GM23338 (cell line): ENCODE data around the gene CLCF1. TPM values are rescaled to one million over a fixed set of nuclear protein-coding genes. Genes with fewer than 3 reads are reported as not detected.

ENCODE experiments used
- ATAC-seq: fragments of 200-7000 bp; cut with Tn5 transposase; 3 replicates; pipeline ENCODE4 v1.9.1; 2020
- DNase-seq: peaks from one replicate; pipeline ENCODE4 v3.0.0-alpha.2; 2015; ENCODE audit warnings: low spot score
- H2AFZ ChIP-seq: fragments of 200-600 bp; sonication (generic); 2 replicates; pipeline ENCODE4 v1.8.0; 2016; ENCODE audit warnings: antibody characterized with exemption, mild to moderate bottlenecking, moderate library complexity
- H3F3A ChIP-seq: fragments of 200-600 bp; sonication (generic); replicated peaks from 2 replicates; pipeline ENCODE4 v1.8.0; 2017; ENCODE audit warnings: antibody characterized with exemption, mixed run types, low read depth
- H3K27ac ChIP-seq: fragments of 200-600 bp; sonication (generic); 2 replicates; pipeline ENCODE4 v1.6.1; 2016; ENCODE audit warnings: low read depth
- H3K27me3 ChIP-seq: fragments of 200-600 bp; sonication (generic); 2 replicates; pipeline ENCODE4 v1.8.0; 2016; ENCODE audit warnings: mild to moderate bottlenecking, mixed run types, moderate library complexity; ENCODE audit not compliant: insufficient read depth
- H3K36me3 ChIP-seq: fragments of 200-600 bp; sonication (generic); 2 replicates; pipeline ENCODE4 v1.8.0; 2016; ENCODE audit warnings: mild to moderate bottlenecking; ENCODE audit not compliant: insufficient read depth
- H3K4me1 ChIP-seq: fragments of 200-600 bp; sonication (generic); 2 replicates; pipeline ENCODE4 v1.8.0; 2016; ENCODE audit warnings: mild to moderate bottlenecking, moderate library complexity; ENCODE audit not compliant: insufficient read depth
- H3K4me2 ChIP-seq: fragments of 200-600 bp; sonication (generic); 2 replicates; pipeline ENCODE4 v1.7.1; 2017; ENCODE audit warnings: mixed run types
- H3K4me3 ChIP-seq: fragments of 200-600 bp; sonication (generic); 2 replicates; pipeline ENCODE4 v1.6.1; 2016; ENCODE audit warnings: mixed run types
- H3K79me2 ChIP-seq: fragments of 200-600 bp; sonication (generic); replicated peaks from 2 replicates; pipeline ENCODE4 v1.8.0; 2017; ENCODE audit warnings: mild to moderate bottlenecking; ENCODE audit not compliant: insufficient read depth
- H3K9me2 ChIP-seq: fragments of 200-600 bp; sonication (generic); 2 replicates; pipeline ENCODE4 v1.8.0; 2017; ENCODE audit not compliant: insufficient read depth
- H4K20me1 ChIP-seq: fragments of 200-600 bp; sonication (generic); replicated peaks from 2 replicates; pipeline ENCODE4 v1.8.0; 2017; ENCODE audit warnings: mild to moderate bottlenecking; ENCODE audit not compliant: insufficient read depth
- H3K27ac Mint-ChIP-seq: 2 replicates; pipeline ENCODE4 v1.8.0; 2020; ENCODE audit warnings: inconsistent platforms, mild to moderate bottlenecking, moderate library complexity, mixed read lengths
- H3K27me3 Mint-ChIP-seq: 3 replicates; pipeline ENCODE4 v1.8.0; 2022; ENCODE audit warnings: low read depth, mild to moderate bottlenecking, moderate library complexity, mixed read lengths, inconsistent platforms; ENCODE audit not compliant: insufficient read depth, poor library complexity
- H3K36me3 Mint-ChIP-seq: 3 replicates; pipeline ENCODE4 v1.8.0; 2021; ENCODE audit warnings: low read depth, mild to moderate bottlenecking, inconsistent platforms, moderate library complexity, mixed read lengths
- H3K4me1 Mint-ChIP-seq: 3 replicates; pipeline ENCODE4 v1.8.0; 2020; ENCODE audit warnings: mild to moderate bottlenecking, inconsistent platforms, mixed read lengths
- H3K4me3 Mint-ChIP-seq: 3 replicates; pipeline ENCODE4 v1.8.0; 2021; ENCODE audit warnings: moderate library complexity, mild to moderate bottlenecking, inconsistent platforms, mixed read lengths
- H3K9me3 Mint-ChIP-seq: 3 replicates; pipeline ENCODE4 v1.8.0; 2020; ENCODE audit warnings: moderate library complexity, mild to moderate bottlenecking, inconsistent platforms, mixed read lengths
- CREB1 ChIP-seq: fragments of 250-450 bp; sonication (Bioruptor Pico); IDR thresholded peaks from 2 replicates; pipeline ENCODE4 v1.5.0; 2020; ENCODE audit warnings: low read depth, mild to moderate bottlenecking, moderate library complexity
- EZH2 ChIP-seq: fragments of 200-600 bp; sonication (generic); IDR thresholded peaks from one replicate; pipeline ENCODE4 v1.8.0; 2017; ENCODE audit warnings: antibody characterized with exemption, mild to moderate bottlenecking, low read depth; ENCODE audit not compliant: unreplicated experiment
- EZH2phosphoT487 ChIP-seq: fragments of 200-600 bp; sonication (generic); IDR thresholded peaks from one replicate; pipeline ENCODE4 v1.8.1; 2018; ENCODE audit warnings: antibody characterized with exemption; ENCODE audit not compliant: unreplicated experiment
- JUNB ChIP-seq: IDR thresholded peaks from one replicate; pipeline ENCODE4 v1.6.1; 2016; ENCODE audit warnings: antibody characterized with exemption; ENCODE audit not compliant: unreplicated experiment
- NANOG ChIP-seq: IDR thresholded peaks from 2 replicates; pipeline ENCODE4 v1.6.1; 2016; ENCODE audit warnings: antibody characterized with exemption, borderline replicate concordance
- POLR2AphosphoS5 ChIP-seq: IDR thresholded peaks from 2 replicates; pipeline ENCODE4 v1.6.1; 2016; ENCODE audit warnings: antibody characterized with exemption, low read depth
- STAT1 ChIP-seq: IDR thresholded peaks from one replicate; pipeline ENCODE4 v1.6.1; 2016; ENCODE audit warnings: antibody characterized with exemption; ENCODE audit not compliant: unreplicated experiment
- ZNF114 ChIP-seq: fragments of 250-450 bp; sonication (Bioruptor Pico); IDR thresholded peaks from 2 replicates; pipeline ENCODE4 v1.5.0; 2020; ENCODE audit warnings: mild to moderate bottlenecking, moderate library complexity
- ZNF331 ChIP-seq: fragments of 250-450 bp; sonication (Bioruptor Pico); IDR thresholded peaks from 2 replicates; pipeline ENCODE4 v1.5.0; 2020; ENCODE audit warnings: low read depth, mild to moderate bottlenecking, moderate library complexity
- polyA plus RNA-seq: library from polyadenylated mRNA; unstranded; fragments of >200 nt; fragmentation: Nextera tagmentation; extraction: Ambion mirVana; gene quantifications from 2 replicates; pipeline ENCODE4 v1.2.1, GENCODE V29; 2016
- total RNA-seq: library from RNA; depleted of rRNA; stranded (reverse); fragments of >200 nt; shearing (Covaris generic); gene quantifications from 2 replicates; pipeline ENCODE4 v1.2.3, GENCODE V29; 2014
- TF ChIP-seq, protein P1 (sequence below): fragments of 250-450 bp; sonication (Bioruptor Pico); IDR thresholded peaks from 2 replicates; pipeline ENCODE4 v1.5.0; 2020; ENCODE audit warnings: mild to moderate bottlenecking, moderate library complexity
- TF ChIP-seq, protein P2 (sequence below), 2 experiments: fragments of 200-600 bp in 1 of 2; sonication (generic) in 1 of 2; conservative IDR thresholded peaks; 2 replicates each; pipeline versions ENCODE4 v1.5.1 to v1.6.1; 2016 to 2017; ENCODE audit warnings: antibody characterized with exemption in 2 of 2, low read depth in 2 of 2, mild to moderate bottlenecking in 2 of 2, moderate library complexity in 1 of 2
- TF ChIP-seq, protein P3 (sequence below): IDR thresholded peaks from 2 replicates; pipeline ENCODE4 v1.6.1; 2016; ENCODE audit warnings: antibody characterized with exemption
- TF ChIP-seq, protein P4 (sequence below): IDR thresholded peaks from one replicate; pipeline ENCODE4 v1.6.1; 2018; ENCODE audit warnings: antibody characterized with exemption; ENCODE audit not compliant: unreplicated experiment

The CLCF1 gene
- total and polyA plus RNA-seq, 2 experiments from 2014 or later = 0.32 TPM; not detected in 1

DNA sequence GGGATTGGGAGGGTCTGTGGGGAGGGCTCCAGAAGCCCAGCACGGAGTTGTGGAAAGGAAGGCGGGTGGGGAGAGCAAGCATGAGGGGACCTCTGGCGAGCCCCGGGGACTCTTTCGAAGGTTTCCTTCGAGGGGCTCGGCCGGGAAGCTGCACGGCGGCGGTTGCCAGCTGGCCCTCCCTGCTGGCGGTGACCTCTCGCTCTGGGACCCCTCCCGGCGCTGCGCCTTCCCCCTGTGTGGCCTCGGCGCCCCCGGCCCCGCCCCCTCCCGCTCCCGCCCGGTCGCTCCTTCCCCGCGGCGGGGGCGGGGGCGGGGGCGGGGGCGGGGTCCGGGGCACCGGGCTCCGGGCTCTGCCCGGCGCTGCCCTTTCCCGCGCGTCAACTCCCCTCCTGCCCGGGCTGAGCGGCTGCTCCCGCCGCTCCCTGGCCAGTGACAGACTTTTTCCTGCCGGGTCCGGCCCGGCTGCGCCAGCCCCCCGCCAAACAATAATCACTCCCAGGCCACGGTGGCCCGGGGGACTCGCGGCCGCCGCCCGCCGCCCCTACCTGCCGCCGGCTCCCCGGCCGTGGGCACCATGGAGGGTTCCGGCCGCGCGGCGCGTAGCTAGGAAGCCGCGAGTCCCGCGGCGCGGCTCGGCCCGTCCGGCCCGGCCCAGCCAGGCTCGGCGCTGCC is 941 bp downstream of the CLCF1 start:
- Mint-ChIP-seq H3K4me3 (peak overlapping the region; percentile 80), H3K36me3 (no peaks in the 10 kb centered on the region; the same call in 2 of the 3 replicates), H3K27ac (no peak overlapping the region), H3K27me3 (peaks cover 48% of the 10 kb centered on the region), H3K9me3 (no peaks in the 10 kb centered on the region), H3K4me1 (peaks cover 52% of the 10 kb centered on the region)
- Histone ChIP-seq H3K36me3 (no peaks in the 10 kb centered on the region), H2AFZ (peak overlapping the region; percentile 89; the same call in 1 of the 2 replicates), H3K27me3 (peaks cover 92% of the 10 kb centered on the region), H3K27ac (no peak overlapping the region), H4K20me1 (no peaks in the 10 kb centered on the region), H3K9me2 (no peaks in the 10 kb centered on the region), H3K4me3 (peak overlapping the region; percentile 72), H3K79me2 (no peaks in the 10 kb centered on the region), H3F3A (peaks cover 4% of the 10 kb centered on the region; the same call in 1 of the 2 replicates), H3K4me1 (peaks cover 42% of the 10 kb centered on the region), H3K4me2 (peak overlapping the region; percentile 98)
- TF ChIP-seq, protein P1, sequence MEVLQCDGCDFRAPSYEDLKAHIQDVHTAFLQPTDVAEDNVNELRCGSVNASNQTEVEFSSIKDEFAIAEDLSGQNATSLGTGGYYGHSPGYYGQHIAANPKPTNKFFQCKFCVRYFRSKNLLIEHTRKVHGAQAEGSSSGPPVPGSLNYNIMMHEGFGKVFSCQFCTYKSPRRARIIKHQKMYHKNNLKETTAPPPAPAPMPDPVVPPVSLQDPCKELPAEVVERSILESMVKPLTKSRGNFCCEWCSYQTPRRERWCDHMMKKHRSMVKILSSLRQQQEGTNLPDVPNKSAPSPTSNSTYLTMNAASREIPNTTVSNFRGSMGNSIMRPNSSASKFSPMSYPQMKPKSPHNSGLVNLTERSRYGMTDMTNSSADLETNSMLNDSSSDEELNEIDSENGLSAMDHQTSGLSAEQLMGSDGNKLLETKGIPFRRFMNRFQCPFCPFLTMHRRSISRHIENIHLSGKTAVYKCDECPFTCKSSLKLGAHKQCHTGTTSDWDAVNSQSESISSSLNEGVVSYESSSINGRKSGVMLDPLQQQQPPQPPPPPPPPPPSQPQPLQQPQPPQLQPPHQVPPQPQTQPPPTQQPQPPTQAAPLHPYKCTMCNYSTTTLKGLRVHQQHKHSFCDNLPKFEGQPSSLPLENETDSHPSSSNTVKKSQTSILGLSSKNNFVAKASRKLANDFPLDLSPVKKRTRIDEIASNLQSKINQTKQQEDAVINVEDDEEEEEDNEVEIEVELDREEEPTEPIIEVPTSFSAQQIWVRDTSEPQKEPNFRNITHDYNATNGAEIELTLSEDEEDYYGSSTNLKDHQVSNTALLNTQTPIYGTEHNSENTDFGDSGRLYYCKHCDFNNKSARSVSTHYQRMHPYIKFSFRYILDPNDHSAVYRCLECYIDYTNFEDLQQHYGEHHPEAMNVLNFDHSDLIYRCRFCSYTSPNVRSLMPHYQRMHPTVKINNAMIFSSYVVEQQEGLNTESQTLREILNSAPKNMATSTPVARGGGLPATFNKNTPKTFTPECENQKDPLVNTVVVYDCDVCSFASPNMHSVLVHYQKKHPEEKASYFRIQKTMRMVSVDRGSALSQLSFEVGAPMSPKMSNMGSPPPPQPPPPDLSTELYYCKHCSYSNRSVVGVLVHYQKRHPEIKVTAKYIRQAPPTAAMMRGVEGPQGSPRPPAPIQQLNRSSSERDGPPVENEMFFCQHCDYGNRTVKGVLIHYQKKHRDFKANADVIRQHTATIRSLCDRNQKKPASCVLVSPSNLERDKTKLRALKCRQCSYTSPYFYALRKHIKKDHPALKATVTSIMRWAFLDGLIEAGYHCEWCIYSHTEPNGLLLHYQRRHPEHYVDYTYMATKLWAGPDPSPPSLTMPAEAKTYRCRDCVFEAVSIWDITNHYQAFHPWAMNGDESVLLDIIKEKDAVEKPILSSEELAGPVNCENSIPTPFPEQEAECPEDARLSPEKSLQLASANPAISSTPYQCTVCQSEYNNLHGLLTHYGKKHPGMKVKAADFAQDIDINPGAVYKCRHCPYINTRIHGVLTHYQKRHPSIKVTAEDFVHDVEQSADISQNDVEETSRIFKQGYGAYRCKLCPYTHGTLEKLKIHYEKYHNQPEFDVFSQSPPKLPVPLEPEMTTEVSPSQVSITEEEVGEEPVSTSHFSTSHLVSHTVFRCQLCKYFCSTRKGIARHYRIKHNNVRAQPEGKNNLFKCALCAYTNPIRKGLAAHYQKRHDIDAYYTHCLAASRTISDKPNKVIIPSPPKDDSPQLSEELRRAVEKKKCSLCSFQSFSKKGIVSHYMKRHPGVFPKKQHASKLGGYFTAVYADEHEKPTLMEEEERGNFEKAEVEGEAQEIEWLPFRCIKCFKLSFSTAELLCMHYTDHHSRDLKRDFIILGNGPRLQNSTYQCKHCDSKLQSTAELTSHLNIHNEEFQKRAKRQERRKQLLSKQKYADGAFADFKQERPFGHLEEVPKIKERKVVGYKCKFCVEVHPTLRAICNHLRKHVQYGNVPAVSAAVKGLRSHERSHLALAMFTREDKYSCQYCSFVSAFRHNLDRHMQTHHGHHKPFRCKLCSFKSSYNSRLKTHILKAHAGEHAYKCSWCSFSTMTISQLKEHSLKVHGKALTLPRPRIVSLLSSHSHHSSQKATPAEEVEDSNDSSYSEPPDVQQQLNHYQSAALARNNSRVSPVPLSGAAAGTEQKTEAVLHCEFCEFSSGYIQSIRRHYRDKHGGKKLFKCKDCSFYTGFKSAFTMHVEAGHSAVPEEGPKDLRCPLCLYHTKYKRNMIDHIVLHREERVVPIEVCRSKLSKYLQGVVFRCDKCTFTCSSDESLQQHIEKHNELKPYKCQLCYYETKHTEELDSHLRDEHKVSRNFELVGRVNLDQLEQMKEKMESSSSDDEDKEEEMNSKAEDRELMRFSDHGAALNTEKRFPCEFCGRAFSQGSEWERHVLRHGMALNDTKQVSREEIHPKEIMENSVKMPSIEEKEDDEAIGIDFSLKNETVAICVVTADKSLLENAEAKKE (CRISPR knock-in tag) = no peak
- TF ChIP-seq, protein P2, sequence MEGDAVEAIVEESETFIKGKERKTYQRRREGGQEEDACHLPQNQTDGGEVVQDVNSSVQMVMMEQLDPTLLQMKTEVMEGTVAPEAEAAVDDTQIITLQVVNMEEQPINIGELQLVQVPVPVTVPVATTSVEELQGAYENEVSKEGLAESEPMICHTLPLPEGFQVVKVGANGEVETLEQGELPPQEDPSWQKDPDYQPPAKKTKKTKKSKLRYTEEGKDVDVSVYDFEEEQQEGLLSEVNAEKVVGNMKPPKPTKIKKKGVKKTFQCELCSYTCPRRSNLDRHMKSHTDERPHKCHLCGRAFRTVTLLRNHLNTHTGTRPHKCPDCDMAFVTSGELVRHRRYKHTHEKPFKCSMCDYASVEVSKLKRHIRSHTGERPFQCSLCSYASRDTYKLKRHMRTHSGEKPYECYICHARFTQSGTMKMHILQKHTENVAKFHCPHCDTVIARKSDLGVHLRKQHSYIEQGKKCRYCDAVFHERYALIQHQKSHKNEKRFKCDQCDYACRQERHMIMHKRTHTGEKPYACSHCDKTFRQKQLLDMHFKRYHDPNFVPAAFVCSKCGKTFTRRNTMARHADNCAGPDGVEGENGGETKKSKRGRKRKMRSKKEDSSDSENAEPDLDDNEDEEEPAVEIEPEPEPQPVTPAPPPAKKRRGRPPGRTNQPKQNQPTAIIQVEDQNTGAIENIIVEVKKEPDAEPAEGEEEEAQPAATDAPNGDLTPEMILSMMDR (conservative IDR thresholded peaks at IDR 0.05; ENCODE audit: low read depth in 2 of 2) = no peak
- no peak for TF ChIP-seq JUNB
- no peak for TF ChIP-seq ZNF331 (CRISPR knock-in tag)
- TF ChIP-seq STAT1 = no peak
- TF ChIP-seq EZH2phosphoT487 = no peak
- TF ChIP-seq, protein P3, sequence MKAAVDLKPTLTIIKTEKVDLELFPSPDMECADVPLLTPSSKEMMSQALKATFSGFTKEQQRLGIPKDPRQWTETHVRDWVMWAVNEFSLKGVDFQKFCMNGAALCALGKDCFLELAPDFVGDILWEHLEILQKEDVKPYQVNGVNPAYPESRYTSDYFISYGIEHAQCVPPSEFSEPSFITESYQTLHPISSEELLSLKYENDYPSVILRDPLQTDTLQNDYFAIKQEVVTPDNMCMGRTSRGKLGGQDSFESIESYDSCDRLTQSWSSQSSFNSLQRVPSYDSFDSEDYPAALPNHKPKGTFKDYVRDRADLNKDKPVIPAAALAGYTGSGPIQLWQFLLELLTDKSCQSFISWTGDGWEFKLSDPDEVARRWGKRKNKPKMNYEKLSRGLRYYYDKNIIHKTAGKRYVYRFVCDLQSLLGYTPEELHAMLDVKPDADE = no peak
- no peak for TF ChIP-seq ZNF114 (CRISPR knock-in tag)
- TF ChIP-seq EZH2 = no peak
- no peak for TF ChIP-seq POLR2AphosphoS5
- TF ChIP-seq NANOG = no peak
- TF ChIP-seq CREB1 (CRISPR knock-in tag) = no peak
- TF ChIP-seq, protein P4, sequence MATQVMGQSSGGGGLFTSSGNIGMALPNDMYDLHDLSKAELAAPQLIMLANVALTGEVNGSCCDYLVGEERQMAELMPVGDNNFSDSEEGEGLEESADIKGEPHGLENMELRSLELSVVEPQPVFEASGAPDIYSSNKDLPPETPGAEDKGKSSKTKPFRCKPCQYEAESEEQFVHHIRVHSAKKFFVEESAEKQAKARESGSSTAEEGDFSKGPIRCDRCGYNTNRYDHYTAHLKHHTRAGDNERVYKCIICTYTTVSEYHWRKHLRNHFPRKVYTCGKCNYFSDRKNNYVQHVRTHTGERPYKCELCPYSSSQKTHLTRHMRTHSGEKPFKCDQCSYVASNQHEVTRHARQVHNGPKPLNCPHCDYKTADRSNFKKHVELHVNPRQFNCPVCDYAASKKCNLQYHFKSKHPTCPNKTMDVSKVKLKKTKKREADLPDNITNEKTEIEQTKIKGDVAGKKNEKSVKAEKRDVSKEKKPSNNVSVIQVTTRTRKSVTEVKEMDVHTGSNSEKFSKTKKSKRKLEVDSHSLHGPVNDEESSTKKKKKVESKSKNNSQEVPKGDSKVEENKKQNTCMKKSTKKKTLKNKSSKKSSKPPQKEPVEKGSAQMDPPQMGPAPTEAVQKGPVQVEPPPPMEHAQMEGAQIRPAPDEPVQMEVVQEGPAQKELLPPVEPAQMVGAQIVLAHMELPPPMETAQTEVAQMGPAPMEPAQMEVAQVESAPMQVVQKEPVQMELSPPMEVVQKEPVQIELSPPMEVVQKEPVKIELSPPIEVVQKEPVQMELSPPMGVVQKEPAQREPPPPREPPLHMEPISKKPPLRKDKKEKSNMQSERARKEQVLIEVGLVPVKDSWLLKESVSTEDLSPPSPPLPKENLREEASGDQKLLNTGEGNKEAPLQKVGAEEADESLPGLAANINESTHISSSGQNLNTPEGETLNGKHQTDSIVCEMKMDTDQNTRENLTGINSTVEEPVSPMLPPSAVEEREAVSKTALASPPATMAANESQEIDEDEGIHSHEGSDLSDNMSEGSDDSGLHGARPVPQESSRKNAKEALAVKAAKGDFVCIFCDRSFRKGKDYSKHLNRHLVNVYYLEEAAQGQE = no peak
- DNase-seq (peak; percentile 52), ATAC-seq (peak; percentile 0; the same call in 2 of the 3 replicates)
